ENCODE measurements around the gene CYTL1.
"Not testable (repeated sequence)": the region's sequence is repeated elsewhere in the genome, so short reads cannot be mapped to it uniquely, and the experiment has no call there.

The CYTL1 gene, protein sequence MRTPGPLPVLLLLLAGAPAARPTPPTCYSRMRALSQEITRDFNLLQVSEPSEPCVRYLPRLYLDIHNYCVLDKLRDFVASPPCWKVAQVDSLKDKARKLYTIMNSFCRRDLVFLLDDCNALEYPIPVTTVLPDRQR

GRCh38 chr4:5019274-5019673 is at the start of gene CYTL1:
Gene CYTL1, minus strand, starts transcription at chr4:5019458. Its CDS starts 13 bp downstream, at chr4:5019445.
- no peak for DNase-seq (ENCODE audit: low spot score)

DNA sequence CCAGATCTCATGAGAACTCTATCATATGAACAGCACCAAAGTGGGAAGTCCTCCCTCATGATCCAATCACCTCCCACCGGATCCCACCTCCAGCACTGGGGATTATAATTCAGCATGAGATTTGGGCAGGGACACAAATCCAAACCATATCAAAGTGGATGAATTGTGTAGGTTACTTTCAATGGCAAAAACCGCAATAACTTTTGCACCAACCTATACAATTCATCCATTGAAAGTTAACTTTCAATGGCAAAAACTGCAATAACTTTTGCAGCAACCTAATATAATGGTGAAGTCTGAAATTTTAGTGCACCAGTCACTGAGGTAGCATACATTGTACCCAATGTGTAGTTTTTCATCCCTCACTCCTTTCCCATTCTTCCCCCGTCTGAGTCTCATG is 48.6 kb upstream of the CYTL1 start:
- DNase-seq (ENCODE audit: low spot score) = no peak

DNA sequence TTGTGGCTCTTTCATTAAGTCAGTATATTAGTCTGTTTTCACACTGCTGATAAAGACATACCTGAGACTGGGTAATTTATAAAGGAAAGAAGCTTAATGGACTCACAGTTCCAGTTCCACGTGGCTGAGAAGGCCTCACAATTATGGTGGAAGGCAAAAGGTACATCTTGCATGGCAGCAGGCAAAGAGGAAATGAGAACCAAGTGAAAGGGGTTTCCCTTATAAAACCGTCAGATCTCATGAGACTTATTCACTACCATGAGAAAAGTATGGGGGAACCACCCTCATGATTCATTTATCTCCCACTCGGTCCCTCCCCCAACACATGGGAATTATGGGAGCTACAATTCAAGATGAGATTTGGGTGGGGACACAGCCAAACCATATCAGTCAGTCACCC is 47.7 kb upstream of the CYTL1 start:
- DNase-seq (ENCODE audit: low spot score) = not testable (repeated sequence)

DNA sequence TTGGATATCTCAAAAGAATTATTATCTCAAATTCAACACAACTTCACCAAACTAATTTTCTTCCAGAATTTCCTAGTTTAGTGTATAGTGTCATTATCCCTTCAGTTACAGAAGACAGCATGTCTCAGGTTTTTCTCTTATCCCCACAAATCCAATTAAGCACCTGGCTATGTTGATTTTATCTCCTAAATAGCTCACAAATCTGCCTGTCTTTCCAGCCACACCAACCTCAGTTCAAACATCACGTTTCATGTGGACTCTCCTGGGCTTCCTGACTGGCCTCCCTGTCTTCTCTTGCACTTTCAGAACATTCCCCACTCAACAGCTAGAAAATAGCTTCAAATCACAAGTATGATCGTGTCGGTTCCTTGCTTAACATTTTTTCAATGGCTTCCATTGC is 46.8 kb upstream of the CYTL1 start:
- DNase-seq (ENCODE audit: low spot score) = no peak

GRCh38 chr4:5055411-5055810 is 36.2 kb upstream of the CYTL1 start:
- DNase-seq (ENCODE audit: low spot score) = no peak

GRCh38 chr4:5054532-5054931 is 35.3 kb upstream of the CYTL1 start:
- DNase-seq (ENCODE audit: low spot score) = no peak

GRCh38 chr4:5052726-5053425 is 33.6 kb upstream of the CYTL1 start:
- no peak for DNase-seq (ENCODE audit: low spot score)

GRCh38 chr4:5052204-5052702 is 33.0 kb upstream of the CYTL1 start:
- no peak for DNase-seq (ENCODE audit: low spot score)

GRCh38 chr4:5051278-5052203 is 32.3 kb upstream of the CYTL1 start, which contains the start of gene STK32B:
Gene STK32B, plus strand, starts transcription at chr4:5051480.
- DNase-seq (ENCODE audit: low spot score) = peak; percentile 71

DNA sequence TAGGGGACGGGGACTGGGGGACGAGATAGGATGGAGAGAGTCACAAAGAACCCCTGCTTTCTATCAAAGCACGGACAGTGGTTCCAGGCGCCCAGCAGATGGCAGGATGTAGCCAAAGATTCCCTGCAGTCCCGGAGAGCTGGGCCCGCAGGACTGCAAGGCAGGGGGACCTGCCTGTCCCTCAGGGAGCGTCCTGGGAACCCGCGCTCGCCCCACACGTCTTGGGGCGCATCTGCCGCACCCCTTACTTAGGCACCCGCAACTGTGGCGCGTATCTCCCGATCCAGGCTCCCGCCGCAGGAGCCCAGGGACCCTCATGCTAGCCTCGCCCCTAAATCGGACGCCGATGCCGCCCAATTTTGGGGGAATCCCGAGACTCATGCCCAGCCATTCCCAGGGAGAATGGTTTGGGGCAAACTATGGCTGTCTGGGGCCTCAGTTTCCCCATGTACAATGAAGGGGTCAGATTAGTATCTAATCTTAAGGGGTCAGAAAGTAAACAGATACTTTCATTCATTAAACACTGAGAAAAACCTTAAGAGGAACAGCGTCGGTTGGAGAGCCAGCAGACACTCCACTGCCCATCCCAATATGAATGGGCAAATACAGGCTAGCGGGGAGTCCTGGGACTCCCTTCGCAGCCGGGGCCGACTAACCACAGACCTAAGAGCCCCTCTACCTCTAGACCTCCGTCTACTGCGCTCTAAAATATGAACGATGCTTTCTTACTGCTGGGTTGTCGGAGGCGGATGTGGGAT is 31.4 kb upstream of the CYTL1 start:
- peak; percentile 85 for DNase-seq (ENCODE audit: low spot score)

DNA sequence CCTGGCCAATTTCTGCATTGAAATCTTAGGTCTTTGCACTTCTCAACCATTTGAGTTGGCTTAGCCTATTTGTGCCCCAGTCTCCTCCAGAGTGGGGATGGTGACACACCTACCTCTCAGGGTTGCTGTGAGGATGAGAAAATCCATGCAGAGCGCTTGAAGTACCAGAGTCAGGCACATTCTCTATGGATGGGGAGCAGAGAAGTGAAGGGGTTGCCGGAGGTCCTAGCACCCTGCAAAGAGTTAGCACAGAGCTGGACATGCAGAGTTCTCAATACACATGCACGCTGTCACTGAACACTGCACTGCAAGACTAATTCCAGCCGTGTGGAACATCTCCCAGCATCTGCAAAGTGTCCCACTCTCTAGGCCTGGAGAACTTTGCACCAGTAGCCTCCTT is 29.5 kb upstream of the CYTL1 start:
- DNase-seq (ENCODE audit: low spot score) = no peak

DNA sequence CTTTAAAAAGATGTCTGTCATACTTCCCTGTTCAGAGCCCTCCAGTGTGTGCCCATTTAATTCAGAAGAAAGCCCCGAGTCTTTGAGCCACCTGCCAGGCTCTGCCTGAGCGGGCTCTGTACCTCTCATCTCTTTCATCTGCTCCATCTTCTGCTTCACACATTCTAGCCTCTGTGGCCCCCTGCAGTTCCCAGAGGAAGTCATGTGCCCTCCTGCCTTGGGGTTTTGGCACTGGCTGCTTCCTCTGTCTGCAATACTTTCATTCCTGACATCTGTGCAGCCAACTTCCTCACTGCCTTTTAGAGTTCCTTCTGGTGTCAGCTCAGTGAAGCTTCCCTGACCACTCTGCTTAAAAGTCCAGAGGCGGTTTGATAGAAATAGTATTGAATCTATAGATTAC is 25.8 kb upstream of the CYTL1 start:
- DNase-seq (ENCODE audit: low spot score) = no peak

DNA sequence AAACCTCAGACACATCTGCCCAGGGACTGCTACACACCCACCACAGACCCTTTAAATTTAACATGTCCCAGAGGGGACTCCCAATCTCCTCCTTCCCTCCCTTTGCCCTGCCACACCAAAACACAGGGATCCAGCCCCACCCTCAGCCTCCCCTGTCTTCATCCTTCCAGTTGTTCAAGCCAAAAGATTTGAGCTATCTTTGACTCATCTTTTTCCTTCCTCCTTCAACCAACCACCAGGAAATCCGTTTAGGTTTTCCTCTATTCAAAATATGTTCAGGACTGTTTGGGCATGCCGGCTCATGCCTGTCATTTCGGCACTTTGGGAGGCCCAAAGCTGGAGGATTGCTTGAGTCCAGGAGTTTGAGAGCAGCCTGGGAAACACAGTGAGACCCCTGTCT is 25.1 kb upstream of the CYTL1 start:
- DNase-seq (ENCODE audit: low spot score) = no peak

DNA sequence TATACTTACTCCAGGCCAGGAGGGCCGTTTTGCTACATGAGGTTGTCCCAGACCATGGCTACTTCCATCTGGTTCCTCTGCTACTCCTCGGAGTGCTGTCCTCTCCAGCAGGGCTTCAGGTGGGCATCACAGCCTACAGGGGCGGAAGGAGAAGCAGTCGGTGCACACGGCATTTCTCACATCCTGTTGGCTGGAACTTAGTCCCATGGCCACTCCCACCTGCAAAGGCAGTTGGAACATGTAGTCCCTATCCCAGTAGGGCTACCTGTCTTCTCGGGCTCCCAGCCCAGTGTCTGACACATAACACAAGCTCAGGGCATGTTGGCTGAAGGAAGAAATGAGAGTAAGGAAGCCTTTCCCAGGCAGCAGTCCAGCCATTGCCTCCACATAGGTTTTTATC is 24.3 kb upstream of the CYTL1 start:
- no peak for DNase-seq (ENCODE audit: low spot score)

GRCh38 chr4:5041699-5042098 is 22.4 kb upstream of the CYTL1 start:
- no peak for DNase-seq (ENCODE audit: low spot score)

DNA sequence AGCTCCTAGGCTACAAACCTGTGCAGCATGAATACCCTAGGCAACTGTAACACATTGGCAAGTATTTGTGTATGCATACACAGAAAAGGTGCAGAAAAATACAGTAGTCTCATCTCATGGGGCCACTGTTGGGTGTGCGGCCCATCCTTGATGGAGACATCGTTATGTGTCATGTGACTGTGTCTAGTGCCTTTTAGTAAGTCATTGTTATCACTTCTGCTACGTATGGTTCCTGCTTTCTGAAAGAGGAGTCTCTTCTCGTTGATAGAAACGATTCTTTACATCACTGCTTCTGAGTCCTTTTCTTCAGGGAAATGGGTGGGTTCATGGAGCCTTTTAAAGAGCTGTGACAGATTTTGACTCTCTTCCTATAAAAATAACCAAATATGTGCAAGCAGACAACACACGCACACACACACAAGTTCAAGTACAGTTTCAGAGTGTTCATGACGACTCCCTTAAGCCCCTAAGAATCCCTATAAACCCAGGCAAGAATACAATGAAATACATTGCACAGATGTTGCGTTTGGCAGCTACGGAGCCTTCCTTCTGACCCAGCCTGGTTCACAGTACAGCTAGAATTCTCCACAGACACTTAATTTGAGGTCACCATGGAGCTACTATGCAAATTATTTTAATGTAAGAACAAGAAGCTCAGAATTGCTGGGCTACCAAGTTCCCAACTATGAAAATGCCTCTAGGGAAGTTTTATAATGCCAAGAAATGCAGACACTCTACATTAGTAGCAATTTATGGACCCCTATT is 21.8 kb upstream of the CYTL1 start:
- DNase-seq (ENCODE audit: low spot score) = no peak

DNA sequence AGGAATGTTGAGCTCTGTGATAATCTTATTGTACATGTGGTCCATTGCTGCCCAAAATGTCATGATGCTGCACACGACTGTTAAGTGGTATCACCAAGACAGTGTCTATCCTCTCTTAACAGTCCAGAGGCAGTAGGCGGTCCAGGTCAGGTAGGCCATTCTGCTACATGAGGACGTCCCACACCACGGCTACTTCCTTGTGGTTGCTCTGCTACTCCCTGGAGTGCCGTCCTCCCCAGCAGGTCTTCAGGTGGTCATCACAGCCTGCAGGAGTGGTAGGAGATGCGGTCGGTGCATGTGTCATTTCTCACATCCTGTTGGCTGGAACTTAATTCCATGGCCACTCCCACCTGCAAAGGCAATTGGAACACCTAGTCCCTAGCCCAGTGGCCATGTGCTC is 20.5 kb upstream of the CYTL1 start:
- DNase-seq (ENCODE audit: low spot score) = no peak

- DNase-seq (ENCODE audit: low spot score) = peak; percentile 61
Measured at GRCh38 chr4:5037553-5038551, 18.6 kb upstream of the CYTL1 start.

- no peak for DNase-seq (ENCODE audit: low spot score)
Measured at GRCh38 chr4:5036239-5036638, 17.0 kb upstream of the CYTL1 start.

- DNase-seq (ENCODE audit: low spot score) = no peak
Measured at GRCh38 chr4:5034206-5034605, 14.9 kb upstream of the CYTL1 start.

Measured in hepatic stellate cell (primary cell).